Astrocyte of the cerebellum (primary cell): ENCODE data around the gene TGFBR3.

Experiments
- DNase-seq: peaks from one replicate; pipeline ENCODE4 v3.0.0-alpha.2; 2011; ENCODE audit warnings: low read depth
- H3K4me3 ChIP-seq: 2 replicates; pipeline ENCODE4 v1.5.1; 2011; ENCODE audit warnings: mild to moderate bottlenecking, low read depth, low read length, moderate library complexity
- CTCF ChIP-seq: IDR thresholded peaks from 2 replicates; pipeline ENCODE4 v1.5.1; 2012; ENCODE audit warnings: low read length, low read depth, moderate library complexity, mild to moderate bottlenecking; ENCODE audit errors: missing control alignments
- in situ Hi-C: cut with HindIII; loops from 2 replicates; pipeline ENCODE4 v1.10.0; 2017; ENCODE audit warnings: low sequenced_read_pairs

TGFBR3 gene

GRCh38 chr1:91778964-91779363 is 107.0 kb downstream of the TGFBR3 start:
- no peak for DNase-seq
- no peak for TF ChIP-seq CTCF
- in situ Hi-C loops = no loop called here

GRCh38 chr1:91777630-91778300 is 108.2 kb downstream of the TGFBR3 start:
- TF ChIP-seq CTCF = no peak
- H3K4me3 ChIP-seq = no peak overlapping the region
- no peak for DNase-seq
- in situ Hi-C loops = no loop called here

More at GRCh38 chr1:91778964-91779363, 107.0 kb downstream of the TGFBR3 start:
- H3K4me3 ChIP-seq = no peak overlapping the region

- H3K4me3 ChIP-seq = no peak overlapping the region
- in situ Hi-C loops = no loop called here
- TF ChIP-seq CTCF = no peak
- DNase-seq = no peak
Measured at GRCh38 chr1:91777196-91777595, 108.8 kb downstream of the TGFBR3 start.

GRCh38 chr1:91776068-91776794 is 109.7 kb downstream of the TGFBR3 start:
- no peak overlapping the region for H3K4me3 ChIP-seq
- in situ Hi-C loops = no loop called here
- TF ChIP-seq CTCF = no peak
- no peak for DNase-seq

GRCh38 chr1:91775227-91775626 is 110.7 kb downstream of the TGFBR3 start:
- no peak for DNase-seq
- in situ Hi-C loops = no loop called here

GRCh38 chr1:91774520-91775203 is 111.3 kb downstream of the TGFBR3 start:
- no peak overlapping the region for H3K4me3 ChIP-seq
- in situ Hi-C loops = no loop called here
- TF ChIP-seq CTCF = no peak
- DNase-seq = no peak

More at GRCh38 chr1:91775227-91775626, 110.7 kb downstream of the TGFBR3 start:
- H3K4me3 ChIP-seq = no peak overlapping the region
- TF ChIP-seq CTCF = no peak
